AG10803 (cell line): Measurements from ENCODE around the gene NINJ2.

Experiments
- DNase-seq: peaks from one replicate; pipeline ENCODE4 v3.0.0; 2010; ENCODE audit warnings: low read depth
- H3K4me3 ChIP-seq: 2 replicates; pipeline ENCODE4 v1.5.1; 2011; ENCODE audit warnings: mild to moderate bottlenecking, low read length, control low read depth
- CTCF ChIP-seq: conservative IDR thresholded peaks from 2 replicates; pipeline ENCODE4 v1.5.1; 2011; ENCODE audit warnings: mild to moderate bottlenecking, low read length, control low read depth, inconsistent platforms

NINJ2 gene

GRCh38 chr12:522692-523378 lies 140.4 kb downstream of the NINJ2 start:
- no peak overlapping the region for H3K4me3 ChIP-seq
- DNase-seq = no peak
- no peak for TF ChIP-seq CTCF

- H3K4me3 ChIP-seq = no peak overlapping the region
- TF ChIP-seq CTCF = no peak
- DNase-seq = no peak
Observed at GRCh38 chr12:520119-520518, 143.1 kb downstream of the NINJ2 start.

- H3K4me3 ChIP-seq = no peak overlapping the region
- TF ChIP-seq CTCF = no peak
- DNase-seq = peak; percentile 42
Observed at GRCh38 chr12:517538-517937, 145.7 kb downstream of the NINJ2 start.
